GM19455 (cell line): Measurements from ENCODE around the gene FDXACB1.
"Not testable (repeated sequence)": the region's sequence is repeated elsewhere in the genome, so short reads cannot be mapped to it uniquely, and the experiment has no call there.

Source experiments
- ATAC-seq: cut with Tn5 transposase; IDR thresholded peaks from one replicate; pipeline ENCODE4 v1.9.1; 2021; ENCODE audit not compliant: unreplicated experiment

FDXACB1 gene

DNA sequence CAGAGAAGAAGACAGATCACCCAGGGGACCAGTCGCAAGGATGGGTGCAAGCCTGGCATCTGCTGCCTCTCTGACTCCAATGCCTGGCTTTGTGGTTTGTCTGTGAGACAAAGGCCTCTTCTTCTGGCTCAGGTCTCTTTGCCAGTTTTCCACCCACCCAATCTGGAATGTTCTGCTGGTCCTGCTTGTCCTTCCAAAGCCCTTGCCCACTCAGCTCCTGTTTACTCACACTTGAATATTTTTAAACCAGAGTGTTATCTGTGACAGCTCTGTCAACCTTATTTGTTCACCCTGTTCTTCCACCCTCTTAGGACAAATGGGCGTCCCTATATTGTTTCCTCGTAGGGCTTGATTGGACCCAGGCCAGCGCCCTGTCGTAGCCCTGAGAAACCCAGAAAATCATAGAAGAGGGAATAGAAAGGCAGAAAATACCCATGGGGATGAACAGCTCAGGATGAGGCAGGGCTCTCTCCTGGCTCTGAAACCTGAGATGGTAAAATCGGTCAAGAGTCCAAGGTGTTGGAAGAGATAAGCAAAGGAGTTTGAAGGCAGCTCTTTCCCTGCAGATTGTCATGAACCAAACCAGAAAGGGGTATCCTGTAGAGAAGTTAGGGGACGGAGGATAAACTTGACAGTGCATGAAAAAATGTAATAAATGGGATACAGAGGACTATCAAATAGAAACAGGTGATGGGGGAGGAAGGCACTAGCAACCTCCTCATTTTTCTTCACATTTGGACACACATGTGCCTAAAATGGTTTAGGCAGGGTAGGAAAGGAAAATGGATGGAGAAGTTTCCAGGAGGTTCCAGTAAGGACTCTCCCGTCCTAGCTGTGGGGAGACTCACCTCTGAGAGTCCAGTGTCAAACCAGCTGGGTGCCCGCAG, 32.0 kb upstream of the FDXACB1 start:
- ATAC-seq, result no peak

DNA sequence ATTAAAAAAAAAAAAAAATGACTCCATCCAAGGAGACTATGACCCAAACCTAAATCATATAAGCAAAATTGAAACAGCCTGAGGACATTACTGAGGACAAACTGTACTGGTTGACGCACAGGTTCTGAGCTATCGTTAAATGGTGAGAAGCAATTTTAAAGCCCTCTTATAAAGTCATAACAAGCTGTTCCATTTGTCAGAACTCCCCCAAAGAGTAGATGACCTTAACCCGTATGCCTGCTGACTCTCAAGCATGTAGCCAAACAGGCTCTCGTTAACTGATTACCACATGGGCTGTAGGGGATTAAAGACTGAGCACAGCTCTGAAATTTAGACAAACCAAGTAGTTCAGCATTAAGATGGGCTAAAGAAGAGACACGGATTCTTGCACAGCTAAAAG, 30.4 kb upstream of the FDXACB1 start:
- ATAC-seq, result no peak

- no peak for ATAC-seq
These were observed 29.8 kb upstream of the FDXACB1 start for GRCh38 chr11:111908639-111909305.

- no peak for ATAC-seq
These were observed 27.7 kb upstream of the FDXACB1 start for GRCh38 chr11:111906680-111907079.

GRCh38 chr11:111905411-111905810, 26.4 kb upstream of the FDXACB1 start:
- no peak for ATAC-seq

DNA sequence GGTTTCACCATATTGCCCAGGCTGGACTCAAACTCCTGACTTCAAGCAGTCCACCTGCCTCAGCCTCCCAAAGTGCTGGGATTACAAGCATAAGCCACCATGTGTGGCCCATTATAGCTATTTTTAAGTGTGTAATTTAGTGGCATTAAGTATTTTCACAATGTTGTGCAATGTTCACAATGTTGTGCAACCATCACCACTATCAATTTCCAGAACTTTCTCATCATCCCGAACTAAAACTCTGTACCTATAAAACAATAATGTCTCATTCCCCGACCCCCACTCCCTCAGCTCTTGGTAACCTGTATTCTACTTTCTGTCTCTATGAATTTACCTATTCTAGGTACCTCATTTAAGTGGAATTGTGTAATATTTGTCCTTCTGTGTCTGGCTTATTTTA, 7.9 kb upstream of the FDXACB1 start:
- ATAC-seq, result no peak

DNA sequence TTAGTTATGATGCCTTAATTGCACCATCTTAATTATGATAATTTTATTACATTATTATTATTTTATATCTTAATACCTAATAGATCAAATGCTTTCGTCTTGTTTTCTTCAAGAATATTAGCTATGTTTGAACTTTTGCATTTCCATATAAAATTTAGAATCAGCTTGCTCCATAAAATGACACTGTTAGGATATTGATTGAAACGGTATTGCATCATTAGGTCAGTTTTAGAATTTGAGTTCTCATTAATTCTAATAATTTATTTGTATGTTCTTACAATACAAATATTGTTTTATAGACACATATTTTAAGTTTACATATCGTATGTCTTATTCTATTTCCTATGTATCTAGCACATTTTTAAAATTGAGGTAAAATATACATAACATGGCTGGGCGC, 7.1 kb upstream of the FDXACB1 start:
- ATAC-seq, result no peak

DNA sequence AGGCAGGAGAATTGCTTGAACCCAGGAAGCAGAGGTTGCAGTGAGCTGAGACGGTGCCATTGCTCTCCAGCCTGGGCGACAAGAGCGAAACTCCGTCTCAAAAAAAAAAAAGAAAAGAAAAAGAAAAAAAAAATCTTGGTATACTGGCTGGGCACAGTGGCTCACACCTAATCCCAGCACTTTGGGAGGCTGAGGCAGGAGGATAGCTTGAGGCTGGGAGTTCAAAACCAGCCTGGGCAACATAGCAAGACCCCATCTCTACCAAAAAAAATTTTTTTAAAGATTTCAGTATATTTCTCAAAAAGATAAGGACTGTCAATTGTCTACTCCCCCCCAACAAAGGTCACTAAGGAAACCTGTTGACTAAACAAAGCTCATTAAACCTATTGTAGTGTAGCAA, 6.1 kb upstream of the FDXACB1 start:
- not testable (repeated sequence) for ATAC-seq

- no peak for ATAC-seq
These were observed 3.2 kb upstream of the FDXACB1 start for GRCh38 chr11:111882202-111882601.

- ATAC-seq, result no peak
These were observed 634 bp upstream of the FDXACB1 start for GRCh38 chr11:111879637-111879960.

GRCh38 chr11:111878385-111878848, 548 bp downstream of the FDXACB1 start:
- no peak for ATAC-seq

DNA sequence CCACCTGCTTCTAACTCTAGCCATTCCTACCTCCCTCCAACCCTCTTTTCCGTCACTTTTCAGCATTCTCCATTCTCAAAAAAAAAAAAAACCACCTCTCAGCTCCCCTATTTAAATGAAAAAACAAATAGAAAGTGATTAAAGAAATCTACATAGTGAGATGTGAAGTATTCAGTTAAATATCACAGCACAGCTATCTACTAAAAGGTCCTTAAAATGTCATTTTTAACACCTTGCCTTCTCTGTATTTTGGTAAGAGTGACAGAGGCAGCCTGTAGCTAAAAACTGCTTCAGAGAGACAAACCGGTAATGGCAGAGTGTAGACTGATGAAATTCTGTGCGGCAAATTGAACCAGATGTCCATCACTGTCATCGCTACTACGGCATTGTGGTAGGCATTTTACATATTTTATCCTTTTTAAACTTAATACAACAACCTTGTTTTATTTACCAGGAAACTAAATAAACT, 7.2 kb downstream of the FDXACB1 start:
- no peak for ATAC-seq

DNA sequence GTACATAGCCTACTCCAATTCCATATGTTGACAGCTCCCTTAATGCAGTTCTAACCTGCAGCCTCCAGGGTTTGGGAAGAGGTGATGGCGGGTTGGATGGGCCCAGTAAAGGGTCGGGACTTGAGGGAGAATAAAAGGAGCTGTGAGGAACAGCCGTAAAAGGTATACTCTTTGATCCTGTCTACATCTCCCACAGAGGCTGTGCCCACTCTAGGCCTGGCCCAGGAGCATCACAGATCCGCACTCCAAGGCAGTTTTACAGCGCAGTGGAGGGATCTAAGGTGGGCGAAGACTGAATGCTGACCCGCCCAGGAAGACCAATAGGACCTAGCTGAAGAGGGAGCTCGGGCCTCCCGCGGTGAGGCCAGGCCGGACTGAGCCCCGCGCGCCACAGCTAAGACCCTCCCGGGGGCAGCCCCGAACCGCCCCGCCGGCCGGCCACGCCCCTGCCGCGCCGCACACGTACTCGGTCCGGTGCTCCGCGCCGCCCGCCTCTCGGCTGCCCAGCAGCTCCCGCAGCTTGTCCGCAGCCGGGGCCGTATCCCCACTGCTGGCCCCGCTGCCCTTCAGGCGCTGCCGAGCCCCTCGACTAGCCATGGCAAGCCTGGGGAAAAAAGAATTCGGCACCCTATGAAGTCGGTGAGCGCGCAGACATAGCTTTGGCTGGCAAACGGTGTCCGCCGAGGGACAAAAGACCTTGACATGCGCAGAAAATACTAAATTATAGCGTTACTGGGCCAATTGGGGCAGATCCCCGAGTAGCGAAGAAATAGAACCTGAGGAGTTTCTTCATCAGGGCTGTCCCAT, 7.9 kb downstream of the FDXACB1 start, which contains the start of gene ALG9:
ALG9 (minus strand) TSS at position 696 of the 807 bp plus-strand sequence; CDS start at position 597, 99 bp downstream.
- peak; percentile 91 for ATAC-seq

GRCh38 chr11:111870522-111870885, 8.5 kb downstream of the FDXACB1 start:
- peak; percentile 13 for ATAC-seq

- no peak for ATAC-seq
These were observed 8.9 kb downstream of the FDXACB1 start for GRCh38 chr11:111870113-111870512.

DNA sequence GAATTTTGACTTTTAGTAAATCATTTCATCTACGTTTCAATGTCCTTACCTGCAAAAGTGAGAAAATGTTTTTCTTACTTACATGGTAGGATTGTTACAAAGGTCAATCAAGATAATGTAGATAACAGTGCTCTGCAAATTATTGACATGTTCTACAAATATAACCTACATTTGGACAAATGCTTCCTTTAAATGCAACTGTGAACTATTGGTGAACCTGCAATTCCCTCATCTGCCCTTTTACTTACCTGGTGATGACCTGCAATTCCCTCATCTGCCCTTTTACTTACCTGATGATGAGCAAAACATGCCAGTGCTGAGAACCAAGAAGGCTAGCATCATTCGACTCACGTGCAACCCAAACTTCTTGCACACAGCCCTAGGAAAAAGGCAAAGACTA, 18.7 kb downstream of the FDXACB1 start:
- ATAC-seq, result no peak

- ATAC-seq, result no peak
These were observed 23.5 kb downstream of the FDXACB1 start for GRCh38 chr11:111855506-111855905.

DNA sequence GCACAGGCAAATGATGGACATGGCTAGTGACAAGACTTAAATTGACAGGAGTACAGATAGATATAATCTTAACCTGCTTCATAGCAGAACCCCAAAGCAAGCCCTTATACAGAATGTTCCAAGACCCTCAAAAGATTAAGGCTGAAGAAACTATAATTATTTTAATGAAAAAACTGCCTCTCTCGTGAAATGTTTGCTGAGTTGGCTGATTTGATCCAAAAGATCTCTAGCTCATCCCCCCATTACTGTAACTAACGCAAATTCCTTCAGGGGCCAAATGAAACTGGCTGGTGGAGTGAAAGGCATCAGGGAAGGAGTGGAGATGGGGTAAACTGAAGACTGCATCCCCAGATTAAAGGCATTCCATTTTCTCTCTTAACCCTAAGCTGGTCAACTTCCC, 26.9 kb downstream of the FDXACB1 start:
- no peak for ATAC-seq

DNA sequence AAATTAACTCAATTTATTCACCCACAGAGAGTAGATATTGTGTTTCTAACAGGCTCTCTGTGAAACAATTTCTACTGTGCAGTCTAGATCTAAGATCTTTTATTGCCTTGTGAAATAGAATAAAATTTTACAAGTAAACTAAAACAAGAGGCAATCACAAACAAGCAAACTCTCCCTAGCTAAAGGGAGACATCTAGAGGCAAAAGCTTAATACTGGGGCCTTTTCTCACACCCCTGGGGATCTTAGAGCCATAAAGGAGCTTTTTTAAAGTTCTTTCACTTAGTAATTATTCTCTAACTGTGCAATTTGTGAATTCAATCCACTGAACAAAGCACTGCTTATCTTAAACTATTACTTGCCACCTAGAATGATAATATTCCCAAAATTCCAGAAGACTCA, 27.3 kb downstream of the FDXACB1 start:
- no peak for ATAC-seq

DNA sequence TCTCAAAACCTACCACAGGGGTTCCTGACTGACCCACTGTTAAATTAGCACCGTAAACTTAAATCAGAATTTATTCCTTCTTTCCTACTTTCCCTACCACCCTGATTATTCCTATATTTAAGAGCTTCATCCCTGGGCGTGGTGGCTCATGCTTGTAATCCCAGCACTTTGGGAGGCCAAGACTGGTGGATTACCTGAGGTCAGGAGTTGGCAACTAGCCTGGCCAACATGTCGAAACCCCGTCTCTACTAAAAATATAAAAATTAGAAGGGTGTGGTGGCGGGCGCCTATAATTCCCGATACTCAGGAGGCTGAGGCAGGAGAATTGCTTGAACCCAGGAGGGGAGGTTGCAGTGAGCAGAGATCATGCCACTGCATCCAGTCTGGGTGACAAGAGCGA, 27.9 kb downstream of the FDXACB1 start:
- ATAC-seq, result no peak

DNA sequence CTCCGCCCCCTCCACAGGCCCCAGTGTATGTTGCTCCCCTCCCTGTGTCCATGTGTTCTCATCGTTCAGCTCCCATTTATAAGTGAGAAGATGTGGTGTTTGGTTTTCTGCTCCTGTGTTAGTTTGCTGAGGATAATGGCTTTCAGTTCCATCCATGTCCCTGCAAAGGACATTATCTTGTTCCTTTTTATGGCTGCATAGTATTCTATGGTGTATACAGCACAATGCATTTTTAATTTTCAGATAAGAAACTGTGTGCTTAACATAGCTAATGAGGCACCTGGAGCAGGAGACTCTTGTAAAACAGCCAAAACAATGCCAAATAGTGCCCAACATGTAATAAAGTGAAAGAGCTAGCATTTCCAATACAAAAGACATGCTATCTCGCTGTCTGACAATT, 29.3 kb downstream of the FDXACB1 start:
- ATAC-seq, result no peak
